ENCODE measurements around the gene AARS2.

DNA sequence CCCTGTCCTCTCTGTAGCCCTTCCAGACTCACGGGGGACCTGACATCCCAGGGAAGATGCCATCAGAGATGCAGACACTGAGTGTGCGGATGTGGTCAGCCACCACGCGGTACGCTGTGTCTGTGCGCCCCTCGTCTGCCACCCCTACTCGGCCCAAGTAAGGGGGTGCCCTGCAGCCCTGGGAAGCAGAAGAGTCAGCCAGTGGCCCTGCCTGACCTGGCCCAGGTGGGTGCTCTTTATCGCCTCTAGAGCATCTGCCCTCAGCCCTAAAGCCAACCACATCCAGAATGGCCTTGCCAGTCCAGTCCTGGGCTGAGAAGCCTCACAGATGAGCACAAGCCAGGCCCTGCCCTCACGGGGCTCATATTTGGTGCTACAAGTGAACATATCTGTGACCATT, 5.9 kb downstream of the AARS2 start:
- TF ChIP-seq POLR2A (IDR thresholded peaks at IDR 0.05) = no peak
- TF ChIP-seq, protein P1, sequence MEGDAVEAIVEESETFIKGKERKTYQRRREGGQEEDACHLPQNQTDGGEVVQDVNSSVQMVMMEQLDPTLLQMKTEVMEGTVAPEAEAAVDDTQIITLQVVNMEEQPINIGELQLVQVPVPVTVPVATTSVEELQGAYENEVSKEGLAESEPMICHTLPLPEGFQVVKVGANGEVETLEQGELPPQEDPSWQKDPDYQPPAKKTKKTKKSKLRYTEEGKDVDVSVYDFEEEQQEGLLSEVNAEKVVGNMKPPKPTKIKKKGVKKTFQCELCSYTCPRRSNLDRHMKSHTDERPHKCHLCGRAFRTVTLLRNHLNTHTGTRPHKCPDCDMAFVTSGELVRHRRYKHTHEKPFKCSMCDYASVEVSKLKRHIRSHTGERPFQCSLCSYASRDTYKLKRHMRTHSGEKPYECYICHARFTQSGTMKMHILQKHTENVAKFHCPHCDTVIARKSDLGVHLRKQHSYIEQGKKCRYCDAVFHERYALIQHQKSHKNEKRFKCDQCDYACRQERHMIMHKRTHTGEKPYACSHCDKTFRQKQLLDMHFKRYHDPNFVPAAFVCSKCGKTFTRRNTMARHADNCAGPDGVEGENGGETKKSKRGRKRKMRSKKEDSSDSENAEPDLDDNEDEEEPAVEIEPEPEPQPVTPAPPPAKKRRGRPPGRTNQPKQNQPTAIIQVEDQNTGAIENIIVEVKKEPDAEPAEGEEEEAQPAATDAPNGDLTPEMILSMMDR (IDR thresholded peaks at IDR 0.05) = no peak
